Endothelial cell (in vitro differentiated cells): Measurements from ENCODE around the gene VASH2. TPM values are rescaled to one million over a fixed set of nuclear protein-coding genes. Genes with fewer than 3 reads are reported as not detected.
A peak's percentile ranks its signal among the peaks of the same experiment; 100 is the strongest.

Experiments used
- DNase-seq: peaks from one replicate; pipeline ENCODE4 v3.0.0; 2021; ENCODE audit warnings: low spot score
- H3K27ac Mint-ChIP-seq: one replicate; pipeline ENCODE4 v1.8.0; 2021; ENCODE audit warnings: mixed read lengths, inconsistent platforms; ENCODE audit not compliant: unreplicated experiment
- H3K27me3 Mint-ChIP-seq: one replicate; pipeline ENCODE4 v1.8.0; 2021; ENCODE audit warnings: mild to moderate bottlenecking, moderate library complexity, mixed read lengths, inconsistent platforms; ENCODE audit not compliant: unreplicated experiment
- H3K36me3 Mint-ChIP-seq: one replicate; pipeline ENCODE4 v1.8.0; 2021; ENCODE audit warnings: mild to moderate bottlenecking, low read depth, mixed read lengths, inconsistent platforms; ENCODE audit not compliant: unreplicated experiment
- H3K4me1 Mint-ChIP-seq: one replicate; pipeline ENCODE4 v1.8.0; 2021; ENCODE audit warnings: mild to moderate bottlenecking, mixed read lengths, inconsistent platforms; ENCODE audit not compliant: unreplicated experiment
- H3K4me3 Mint-ChIP-seq: one replicate; pipeline ENCODE4 v1.8.0; 2021; ENCODE audit warnings: mild to moderate bottlenecking, mixed read lengths, inconsistent platforms; ENCODE audit not compliant: unreplicated experiment
- H3K9me3 Mint-ChIP-seq: one replicate; pipeline ENCODE4 v1.8.0; 2021; ENCODE audit warnings: mixed read lengths, inconsistent platforms; ENCODE audit not compliant: unreplicated experiment
- total RNA-seq: library from RNA; stranded (reverse); fragmentation: NEBNext Ultra II Directional; extraction: Animal tissue kit (Norgen Biotek cat#: 25700); gene quantifications from one replicate; pipeline ENCODE4 v1.2.1, GENCODE V29; 2021; ENCODE audit not compliant: unreplicated experiment
- TF ChIP-seq, protein P1 (sequence below): fragments of 200-600 bp; sonication (generic); IDR thresholded peaks from one replicate; pipeline ENCODE4 v1.5.0; 2021; ENCODE audit warnings: antibody characterized with exemption; ENCODE audit not compliant: unreplicated experiment

The VASH2 gene
- total RNA-seq, 1 donor from 2014 or later: 8.3 TPM

- TF ChIP-seq, protein P1, sequence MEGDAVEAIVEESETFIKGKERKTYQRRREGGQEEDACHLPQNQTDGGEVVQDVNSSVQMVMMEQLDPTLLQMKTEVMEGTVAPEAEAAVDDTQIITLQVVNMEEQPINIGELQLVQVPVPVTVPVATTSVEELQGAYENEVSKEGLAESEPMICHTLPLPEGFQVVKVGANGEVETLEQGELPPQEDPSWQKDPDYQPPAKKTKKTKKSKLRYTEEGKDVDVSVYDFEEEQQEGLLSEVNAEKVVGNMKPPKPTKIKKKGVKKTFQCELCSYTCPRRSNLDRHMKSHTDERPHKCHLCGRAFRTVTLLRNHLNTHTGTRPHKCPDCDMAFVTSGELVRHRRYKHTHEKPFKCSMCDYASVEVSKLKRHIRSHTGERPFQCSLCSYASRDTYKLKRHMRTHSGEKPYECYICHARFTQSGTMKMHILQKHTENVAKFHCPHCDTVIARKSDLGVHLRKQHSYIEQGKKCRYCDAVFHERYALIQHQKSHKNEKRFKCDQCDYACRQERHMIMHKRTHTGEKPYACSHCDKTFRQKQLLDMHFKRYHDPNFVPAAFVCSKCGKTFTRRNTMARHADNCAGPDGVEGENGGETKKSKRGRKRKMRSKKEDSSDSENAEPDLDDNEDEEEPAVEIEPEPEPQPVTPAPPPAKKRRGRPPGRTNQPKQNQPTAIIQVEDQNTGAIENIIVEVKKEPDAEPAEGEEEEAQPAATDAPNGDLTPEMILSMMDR: no peak
- no peak for DNase-seq
- peaks cover 8% of the 10 kb centered on the region for H3K27me3 Mint-ChIP-seq
- no peak overlapping the region for H3K4me3 Mint-ChIP-seq
- peaks cover 3% of the 10 kb centered on the region for H3K36me3 Mint-ChIP-seq
- H3K4me1 Mint-ChIP-seq: peaks cover 4% of the 10 kb centered on the region
- H3K9me3 Mint-ChIP-seq: no peaks in the 10 kb centered on the region
- H3K27ac Mint-ChIP-seq: no peak overlapping the region
These were observed 27.7 kb downstream of the VASH2 start for GRCh38 chr1:212977781-212978645.

DNA sequence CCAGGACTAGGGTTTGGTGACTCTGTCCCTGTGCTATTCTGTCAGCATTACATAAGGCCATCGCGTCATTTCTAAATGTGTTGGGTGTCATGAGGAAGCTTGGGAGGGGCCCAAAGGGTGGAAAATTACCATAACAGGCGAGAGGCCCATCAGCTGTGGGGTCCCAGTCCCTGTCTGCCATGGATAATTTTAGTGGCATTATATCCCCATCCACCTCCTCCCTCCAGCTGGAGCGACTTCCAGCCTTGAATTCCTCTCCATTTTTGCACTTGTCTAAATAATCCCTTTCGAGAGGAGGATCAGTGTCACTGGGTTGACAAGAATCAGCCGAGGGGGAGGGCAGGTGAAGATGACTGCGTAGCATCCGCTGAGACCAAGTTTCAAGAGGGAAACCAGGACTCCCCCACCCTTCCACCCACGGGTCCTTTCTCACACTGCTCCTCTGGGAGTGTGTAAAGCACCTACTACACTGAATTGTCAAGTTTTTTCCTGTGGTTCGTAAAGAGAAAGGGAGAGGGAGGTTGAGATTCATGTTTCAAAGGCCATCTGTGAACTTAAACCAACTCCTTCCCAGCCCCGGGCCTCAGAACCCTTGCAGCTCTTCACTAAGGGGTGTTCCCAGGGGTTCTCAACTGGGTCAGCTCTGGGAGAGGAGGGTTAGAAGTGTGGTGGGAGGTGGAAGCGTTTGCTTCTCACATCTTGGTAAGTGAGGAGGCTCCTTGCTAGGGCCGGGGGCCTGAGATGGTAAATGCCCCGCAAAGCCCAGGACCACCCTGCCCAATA is 29.2 kb downstream of the VASH2 start:
- Mint-ChIP-seq H3K36me3 (peaks cover 3% of the 10 kb centered on the region), H3K27ac (no peak overlapping the region), H3K9me3 (no peaks in the 10 kb centered on the region), H3K27me3 (peaks cover 12% of the 10 kb centered on the region), H3K4me3 (no peak overlapping the region), H3K4me1 (peaks cover 4% of the 10 kb centered on the region)
- no peak for DNase-seq
- TF ChIP-seq, protein P1: no peak

DNA sequence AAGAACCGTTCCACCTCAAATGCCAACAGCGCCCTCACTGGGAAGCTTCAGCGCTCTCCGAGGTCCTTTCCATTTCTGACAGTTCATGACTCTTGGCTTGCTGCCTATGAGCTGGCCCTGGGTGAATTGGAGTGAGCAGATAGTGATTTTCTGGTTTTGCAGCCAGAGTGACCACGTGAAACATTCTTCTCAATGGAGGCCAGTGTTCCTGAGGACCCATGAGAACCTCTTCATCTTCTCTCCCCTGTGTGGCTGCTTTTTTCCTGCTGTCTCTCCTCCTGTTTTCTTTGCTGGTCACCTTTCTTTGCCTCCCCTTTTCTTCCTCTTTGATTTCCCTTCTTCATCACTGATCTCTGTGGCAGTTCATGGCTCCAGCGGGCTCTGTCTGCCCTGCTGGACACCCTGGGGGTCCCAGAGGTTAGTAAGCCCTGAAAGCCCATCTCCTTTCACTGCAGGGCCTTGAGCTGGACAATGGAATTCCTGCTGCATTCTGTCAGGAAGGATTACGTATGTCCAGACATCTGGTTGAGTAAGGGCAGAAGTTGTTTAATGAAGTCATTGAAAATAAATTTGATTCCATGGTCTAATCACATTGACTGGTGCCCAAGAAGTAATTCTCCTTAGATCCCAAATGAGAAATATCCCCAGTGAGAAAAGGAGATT is 29.9 kb downstream of the VASH2 start:
- H3K27me3 Mint-ChIP-seq: peaks cover 11% of the 10 kb centered on the region
- H3K27ac Mint-ChIP-seq: no peak overlapping the region
- peaks cover 3% of the 10 kb centered on the region for H3K36me3 Mint-ChIP-seq
- no peak for DNase-seq
- H3K4me3 Mint-ChIP-seq: peak overlapping the region; percentile 13
- TF ChIP-seq, protein P1: no peak
- peaks cover 4% of the 10 kb centered on the region for H3K4me1 Mint-ChIP-seq
- H3K9me3 Mint-ChIP-seq: no peaks in the 10 kb centered on the region

- DNase-seq: no peak
- no peaks in the 10 kb centered on the region for H3K9me3 Mint-ChIP-seq
- TF ChIP-seq, protein P1: no peak
- H3K4me1 Mint-ChIP-seq: peaks cover 4% of the 10 kb centered on the region
- no peak overlapping the region for H3K4me3 Mint-ChIP-seq
- H3K27me3 Mint-ChIP-seq: peaks cover 11% of the 10 kb centered on the region
- H3K36me3 Mint-ChIP-seq: peaks cover 3% of the 10 kb centered on the region
- no peak overlapping the region for H3K27ac Mint-ChIP-seq
These were observed 30.7 kb downstream of the VASH2 start for GRCh38 chr1:212981025-212981495.
